K562 (cell line): ENCODE data around the gene PRR19. TPM values are rescaled to one million over a fixed set of nuclear protein-coding genes. Genes with fewer than 3 reads are reported as not detected.

ENCODE experiments used
- ARNT ChIP-seq, 2 experiments: fragments of 450-650 bp; IDR thresholded peaks; 2 replicates each; pipeline ENCODE4 v1.6.1; 2016; ENCODE audit warnings: mild to moderate bottlenecking in 1 of 2
- MGA ChIP-seq: fragments of 450-650 bp; IDR thresholded peaks from 2 replicates; pipeline ENCODE4 v1.6.1; 2016; ENCODE audit warnings: mild to moderate bottlenecking, moderate library complexity
- PTRF ChIP-seq: fragments of 450-650 bp; IDR thresholded peaks from 2 replicates; pipeline ENCODE4 v1.6.1; 2016; ENCODE audit warnings: mild to moderate bottlenecking, missing genetic modification characterization, missing compliant biosample characterization
- ZNF431 ChIP-seq: sonication (generic); formaldehyde crosslinking; IDR thresholded peaks from 2 replicates; pipeline ENCODE4 v1.8.0; 2022; ENCODE audit warnings: mild to moderate bottlenecking, missing genetic modification reagents
- polyA plus RNA-seq, 8 experiments: library from polyadenylated mRNA; depleted of rRNA in 4 of 8; stranded (reverse) in 5 of 8; unstranded in 3 of 8; fragments of >200 nt; fragmentation: Nextera tagmentation in 2 of 8; fragmentation: Illumina TruSeq in 1 of 8; extraction: Ambion mirVana in 2 of 8; extraction: Trizol in 1 of 8; gene quantifications; 2 replicates each; pipeline versions ENCODE4 v1.2.1 to v1.2.3, GENCODE V29; 2011 to 2014; ENCODE audit warnings: inconsistent platforms in 1 of 8, missing spikeins in 1 of 8
- total RNA-seq, 7 experiments: library from RNA; depleted of rRNA in 6 of 7; stranded (reverse); fragments of >200 nt in 6 of 7; fragmentation: Illumina TruSeq in 2 of 7; extraction: Trizol in 2 of 7; gene quantifications; 2 replicates each; pipeline versions ENCODE4 v1.2.1 to v1.2.3, GENCODE V29; 2011 to 2021; ENCODE audit warnings: low replicate concordance in 1 of 7
- TF ChIP-seq, protein P1 (sequence below): fragments of 450-650 bp; IDR thresholded peaks from 2 replicates; pipeline ENCODE4 v1.6.1; 2016; ENCODE audit warnings: low read depth, mild to moderate bottlenecking, moderate library complexity

PRR19 gene
- total and polyA plus RNA-seq, 9 of the 15 experiments (the other 6 are each of a cell fraction or from before 2014, with no cell fraction given): 0.10 to 1.6 (median 0.54) TPM

DNA sequence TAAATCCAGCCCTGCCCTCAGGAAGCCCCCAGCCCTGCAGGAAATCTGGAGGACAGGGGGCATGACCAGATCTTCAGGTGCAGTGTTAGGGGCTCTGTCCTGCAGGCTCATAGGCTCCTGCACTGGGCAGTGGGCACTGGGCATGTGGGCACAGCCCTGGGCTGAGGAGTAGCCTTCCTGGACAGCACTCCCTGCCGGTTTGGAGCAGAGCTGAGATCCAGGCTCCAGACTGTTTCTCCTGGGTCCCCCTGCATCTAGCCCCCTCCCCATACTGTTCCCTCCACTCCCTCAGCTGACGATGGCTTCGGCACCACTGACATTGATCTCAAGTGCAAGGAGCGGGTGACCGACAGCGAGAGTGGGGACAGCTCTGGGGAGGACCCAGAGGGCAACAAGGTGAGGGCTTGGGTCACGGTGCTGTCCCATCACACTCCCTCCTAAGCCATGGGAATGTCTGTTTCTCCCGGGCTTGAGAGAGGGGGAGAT lies 12.3 kb upstream of the PRR19 start (continued):
- TF ChIP-seq MGA: no peak
- TF ChIP-seq ARNT (IDR thresholded peaks at IDR 0.05): no peak
- no peak for TF ChIP-seq ZNF431 (CRISPR knock-in tag)
- TF ChIP-seq PTRF: no peak
- TF ChIP-seq, protein P1, sequence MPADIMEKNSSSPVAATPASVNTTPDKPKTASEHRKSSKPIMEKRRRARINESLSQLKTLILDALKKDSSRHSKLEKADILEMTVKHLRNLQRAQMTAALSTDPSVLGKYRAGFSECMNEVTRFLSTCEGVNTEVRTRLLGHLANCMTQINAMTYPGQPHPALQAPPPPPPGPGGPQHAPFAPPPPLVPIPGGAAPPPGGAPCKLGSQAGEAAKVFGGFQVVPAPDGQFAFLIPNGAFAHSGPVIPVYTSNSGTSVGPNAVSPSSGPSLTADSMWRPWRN: no peak
